ENCODE data around the gene PDE6G. TPM values are rescaled to one million over a fixed set of nuclear protein-coding genes. Genes with fewer than 3 reads are reported as not detected.

Gene PDE6G
- total RNA-seq, 1 donor from 2014 or later = 1.1 TPM

DNA sequence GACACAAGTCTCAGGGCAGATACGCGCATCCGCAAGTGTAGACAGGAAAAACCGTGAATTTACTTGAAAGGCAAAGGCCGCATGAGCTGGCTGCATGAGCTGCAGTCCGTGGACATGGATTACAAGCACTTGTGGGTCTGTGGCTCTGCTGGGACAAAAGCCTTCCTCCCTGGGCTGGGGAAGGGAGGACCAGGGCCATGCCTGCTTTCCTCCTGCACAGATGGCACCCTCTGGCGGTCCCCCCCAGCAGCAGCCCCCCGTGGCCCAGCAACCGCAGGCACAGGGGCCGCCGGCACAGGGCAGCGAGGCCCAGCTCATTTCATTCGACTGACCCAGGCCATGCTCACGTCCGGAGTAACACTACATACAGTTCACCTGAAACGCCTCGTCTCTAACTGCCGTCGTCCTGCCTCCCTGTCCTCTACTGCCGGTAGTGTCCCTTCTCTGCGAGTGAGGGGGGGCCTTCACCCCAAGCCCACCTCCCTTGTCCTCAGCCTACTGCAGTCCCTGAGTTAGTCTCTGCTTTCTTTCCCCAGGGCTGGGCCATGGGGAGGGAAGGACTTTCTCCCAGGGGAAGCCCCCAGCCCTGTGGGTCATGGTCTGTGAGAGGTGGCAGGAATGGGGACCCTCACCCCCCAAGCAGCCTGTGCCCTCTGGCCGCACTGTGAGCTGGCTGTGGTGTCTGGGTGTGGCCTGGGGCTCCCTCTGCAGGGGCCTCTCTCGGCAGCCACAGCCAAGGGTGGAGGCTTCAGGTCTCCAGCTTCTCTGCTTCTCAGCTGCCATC, 45.1 kb upstream of the PDE6G start:
- Mint-ChIP-seq H3K27me3 (ENCODE audit: unreplicated experiment) (peaks cover 13% of the 10 kb centered on the region), H3K36me3 (ENCODE audit: low read depth, unreplicated experiment) (peaks cover 30% of the 10 kb centered on the region), H3K9me3 (ENCODE audit: unreplicated experiment) (no peaks in the 10 kb centered on the region), H3K27ac (ENCODE audit: unreplicated experiment) (no peak overlapping the region), H3K4me1 (ENCODE audit: unreplicated experiment) (peaks cover 11% of the 10 kb centered on the region), H3K4me3 (ENCODE audit: unreplicated experiment) (peak overlapping the region; percentile 62)
- no peak for DNase-seq (ENCODE audit: low spot score)
- TF ChIP-seq CTCF (IDR thresholded peaks at IDR 0.05; ENCODE audit: unreplicated experiment) = no peak

GRCh38 chr17:81700353-81701287, 44.3 kb upstream of the PDE6G start:
- Mint-ChIP-seq H3K27me3 (ENCODE audit: unreplicated experiment) (peaks cover 7% of the 10 kb centered on the region), H3K27ac (ENCODE audit: unreplicated experiment) (no peak overlapping the region), H3K4me3 (ENCODE audit: unreplicated experiment) (peak overlapping the region; percentile 62), H3K36me3 (ENCODE audit: low read depth, unreplicated experiment) (peaks cover 22% of the 10 kb centered on the region), H3K4me1 (ENCODE audit: unreplicated experiment) (peaks cover 11% of the 10 kb centered on the region), H3K9me3 (ENCODE audit: unreplicated experiment) (no peaks in the 10 kb centered on the region)
- no peak for DNase-seq (ENCODE audit: low spot score)
- no peak for TF ChIP-seq CTCF (IDR thresholded peaks at IDR 0.05; ENCODE audit: unreplicated experiment)

DNA sequence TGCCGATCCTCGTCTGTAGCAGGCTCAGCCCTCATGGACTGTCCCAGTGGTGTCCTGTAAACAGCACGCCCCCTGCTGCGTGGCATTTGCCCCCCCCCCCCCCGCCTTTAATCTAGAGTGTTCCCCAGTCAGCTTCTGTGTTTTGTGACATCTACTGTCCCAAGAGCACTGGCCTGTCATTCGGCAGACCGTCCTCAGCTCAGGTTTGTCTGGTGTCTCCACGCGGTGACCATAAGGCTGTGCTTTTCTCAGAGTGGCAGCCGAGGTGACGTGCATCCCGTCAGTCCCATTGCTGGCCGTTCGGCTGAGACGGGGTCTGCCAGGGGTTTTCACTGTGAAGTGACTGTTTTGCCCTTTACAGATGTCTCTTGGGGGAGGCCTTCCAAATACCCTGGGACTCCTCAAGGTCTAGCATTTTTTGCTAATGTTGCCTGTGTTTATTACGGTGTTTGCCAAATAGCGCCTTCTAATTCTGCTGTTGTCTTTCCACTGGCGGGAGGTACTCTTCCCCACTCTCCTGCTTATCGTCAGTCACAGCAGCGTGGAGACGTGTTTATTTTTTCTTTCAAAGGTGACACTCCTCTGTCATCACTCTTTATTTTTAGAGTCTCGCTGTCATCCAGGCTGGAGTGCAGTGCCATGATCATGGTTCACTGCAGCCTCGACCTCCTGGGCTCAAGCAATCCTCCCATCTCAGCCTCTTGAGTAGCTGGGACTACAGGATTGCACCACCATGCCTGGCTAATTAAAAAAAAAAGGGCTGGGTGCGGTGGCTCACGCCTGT, 41.1 kb upstream of the PDE6G start:
- Mint-ChIP-seq H3K4me3 (ENCODE audit: unreplicated experiment) (peak overlapping the region; percentile 80), H3K9me3 (ENCODE audit: unreplicated experiment) (no peaks in the 10 kb centered on the region), H3K27ac (ENCODE audit: unreplicated experiment) (peak overlapping the region; percentile 77), H3K36me3 (ENCODE audit: low read depth, unreplicated experiment) (peaks cover 17% of the 10 kb centered on the region), H3K27me3 (ENCODE audit: unreplicated experiment) (peaks cover 2% of the 10 kb centered on the region), H3K4me1 (ENCODE audit: unreplicated experiment) (peaks cover 5% of the 10 kb centered on the region)
- no peak for DNase-seq (ENCODE audit: low spot score)
- TF ChIP-seq CTCF (IDR thresholded peaks at IDR 0.05; ENCODE audit: unreplicated experiment) = no peak

DNA sequence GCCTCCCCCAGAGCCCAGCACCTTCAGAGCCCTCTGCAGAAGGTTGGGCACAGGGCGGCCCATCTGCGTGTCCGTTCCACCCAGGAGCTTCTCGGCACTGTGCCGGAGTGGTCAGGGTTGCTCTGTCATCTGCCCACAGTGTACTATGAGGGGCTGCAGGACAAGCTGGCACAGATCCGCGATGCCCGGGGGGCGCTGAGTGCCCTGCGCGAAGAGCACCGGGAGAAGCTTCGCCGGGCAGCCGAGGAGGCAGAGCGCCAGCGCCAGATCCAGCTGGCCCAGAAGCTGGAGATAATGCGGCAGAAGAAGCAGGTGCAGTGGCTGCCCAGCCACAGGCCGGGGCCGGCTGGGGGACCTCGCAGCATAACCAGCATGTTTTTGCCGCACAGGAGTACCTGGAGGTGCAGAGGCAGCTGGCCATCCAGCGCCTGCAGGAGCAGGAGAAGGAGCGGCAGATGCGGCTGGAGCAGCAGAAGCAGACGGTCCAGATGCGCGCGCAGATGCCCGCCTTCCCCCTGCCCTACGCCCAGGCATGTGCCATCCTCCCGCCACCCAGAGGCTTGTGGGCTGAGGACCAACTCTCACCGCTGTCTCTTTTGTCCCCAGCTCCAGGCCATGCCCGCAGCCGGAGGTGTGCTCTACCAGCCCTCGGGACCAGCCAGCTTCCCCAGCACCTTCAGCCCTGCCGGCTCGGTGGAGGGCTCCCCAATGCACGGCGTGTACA, 40.0 kb upstream of the PDE6G start:
- H3K36me3 Mint-ChIP-seq (ENCODE audit: low read depth, unreplicated experiment) = peaks cover 22% of the 10 kb centered on the region

More for the DNA sequence above, 40.0 kb upstream of the PDE6G start:
- Mint-ChIP-seq H3K4me1 (ENCODE audit: unreplicated experiment) (peaks cover 4% of the 10 kb centered on the region), H3K27me3 (ENCODE audit: unreplicated experiment) (peaks cover 5% of the 10 kb centered on the region), H3K4me3 (ENCODE audit: unreplicated experiment) (no peak overlapping the region), H3K9me3 (ENCODE audit: unreplicated experiment) (no peaks in the 10 kb centered on the region), H3K27ac (ENCODE audit: unreplicated experiment) (no peak overlapping the region)
- DNase-seq (ENCODE audit: low spot score) = no peak
- TF ChIP-seq CTCF (IDR thresholded peaks at IDR 0.05; ENCODE audit: unreplicated experiment) = no peak

Data from endothelial cell (in vitro differentiated cells).